Islet of Langerhans (tissue), 1 donor: ENCODE results near the gene GABRG3.
"Not testable (repeated sequence)": the region's sequence is repeated elsewhere in the genome, so short reads cannot be mapped to it uniquely, and the experiment has no call there.

ENCODE experiments used
- FAIRE-seq: peaks from one replicate; lab custom pipeline; 2011; peaks lifted over from hg19 to GRCh38; lab: Jason Lieb, UNC

The GABRG3 gene

GRCh38 chr15:27342991-27343390 is 372.0 kb downstream of the GABRG3 start:
- no peak for FAIRE-seq

- no peak for FAIRE-seq
Measured at GRCh38 chr15:27352136-27352535, 381.2 kb downstream of the GABRG3 start.

- FAIRE-seq: no peak
Measured at GRCh38 chr15:27353856-27354255, 382.9 kb downstream of the GABRG3 start.

- no peak for FAIRE-seq
Measured at GRCh38 chr15:27358751-27359434, 387.9 kb downstream of the GABRG3 start.

- no peak for FAIRE-seq
Measured at GRCh38 chr15:27359586-27359985, 388.6 kb downstream of the GABRG3 start.

GRCh38 chr15:27360316-27360715 is 389.3 kb downstream of the GABRG3 start:
- no peak for FAIRE-seq

GRCh38 chr15:27361438-27361837 is 390.5 kb downstream of the GABRG3 start:
- FAIRE-seq: no peak

GRCh38 chr15:27365456-27365855 is 394.5 kb downstream of the GABRG3 start:
- FAIRE-seq: no peak

GRCh38 chr15:27377391-27377790 is 406.4 kb downstream of the GABRG3 start:
- not testable (repeated sequence) for FAIRE-seq

GRCh38 chr15:27382361-27383025 is 411.5 kb downstream of the GABRG3 start:
- no peak for FAIRE-seq

- FAIRE-seq: no peak
Measured at GRCh38 chr15:27383726-27384125, 412.7 kb downstream of the GABRG3 start.

GRCh38 chr15:27392163-27392562 is 421.2 kb downstream of the GABRG3 start:
- no peak for FAIRE-seq

GRCh38 chr15:27396521-27396920 is 425.5 kb downstream of the GABRG3 start:
- FAIRE-seq: no peak

- no peak for FAIRE-seq
Measured at GRCh38 chr15:27396996-27397395, 426.0 kb downstream of the GABRG3 start.

GRCh38 chr15:27398631-27399161 is 427.7 kb downstream of the GABRG3 start:
- FAIRE-seq: no peak

- FAIRE-seq: no peak
Measured at GRCh38 chr15:27399241-27399640, 428.3 kb downstream of the GABRG3 start.

GRCh38 chr15:27401471-27401870 is 430.5 kb downstream of the GABRG3 start:
- no peak for FAIRE-seq

- no peak for FAIRE-seq
Measured at GRCh38 chr15:27408428-27408827, 437.4 kb downstream of the GABRG3 start.

GRCh38 chr15:27410996-27411605 is 440.1 kb downstream of the GABRG3 start:
- FAIRE-seq: no peak

GRCh38 chr15:27412415-27412814 is 441.4 kb downstream of the GABRG3 start:
- FAIRE-seq: no peak

GRCh38 chr15:27414168-27414870 is 443.3 kb downstream of the GABRG3 start:
- FAIRE-seq: no peak

GRCh38 chr15:27418726-27419125 is 447.7 kb downstream of the GABRG3 start:
- no peak for FAIRE-seq

GRCh38 chr15:27422997-27423396 is 452.0 kb downstream of the GABRG3 start:
- no peak for FAIRE-seq
